H1 (cell line): ENCODE measurements around the gene THRB. TPM values are rescaled to one million over a fixed set of nuclear protein-coding genes. Genes with fewer than 3 reads are reported as not detected.
A peak's percentile ranks its signal among the peaks of the same experiment; 100 is the strongest.

ENCODE experiments used
- BRCA1 ChIP-seq: IDR thresholded peaks from 2 replicates; pipeline ENCODE4 v1.6.1; 2012; ENCODE audit warnings: low read depth, low read length, improper control_type of control experiment
- CHD7 ChIP-seq: fragments of 300-600 bp; sonication (generic); IDR thresholded peaks from 2 replicates; pipeline ENCODE4 v1.7.1; 2012; ENCODE audit warnings: low read length, moderate library complexity, mild to moderate bottlenecking, inconsistent platforms; ENCODE audit not compliant: insufficient replicate concordance
- CTCF ChIP-seq, 3 experiments: IDR thresholded peaks; 1 replicate in 2 of 3; 2 replicates in 1 of 3; pipeline versions ENCODE4 v1.5.1 to v1.6.1; 2011; ENCODE audit warnings: low read length in 3 of 3, mild to moderate bottlenecking in 3 of 3, inconsistent platforms in 2 of 3, low read depth in 1 of 3, moderate library complexity in 1 of 3; ENCODE audit not compliant: insufficient read depth in 1 of 3; ENCODE audit errors: control extremely low read depth in 1 of 3
- KDM1A ChIP-seq: fragments of 200-600, 300-600 bp; sonication (generic); IDR thresholded peaks from 2 replicates; pipeline ENCODE4 v1.7.1; 2016; ENCODE audit warnings: mild to moderate bottlenecking, low read length, borderline replicate concordance
- MAFK ChIP-seq: IDR thresholded peaks from 2 replicates; pipeline ENCODE4 v1.6.1; 2012; ENCODE audit warnings: low read depth, mild to moderate bottlenecking, improper control_type of control experiment, low read length
- NRF1 ChIP-seq: IDR thresholded peaks from 2 replicates; pipeline ENCODE4 v1.6.1; 2011; ENCODE audit warnings: mild to moderate bottlenecking, low read depth, low read length, improper control_type of control experiment
- PHF8 ChIP-seq: fragments of 200-600 bp; sonication (generic); conservative IDR thresholded peaks from 2 replicates; pipeline ENCODE4 v1.7.1; 2012; ENCODE audit warnings: low read depth, mild to moderate bottlenecking, inconsistent platforms, low read length, moderate library complexity
- TCF12 ChIP-seq: IDR thresholded peaks from 2 replicates; pipeline ENCODE4 v1.6.1; 2011; ENCODE audit warnings: low read depth, mild to moderate bottlenecking, low read length
- YY1 ChIP-seq: IDR thresholded peaks from 2 replicates; pipeline ENCODE4 v1.6.1; 2011; ENCODE audit warnings: low read depth, mild to moderate bottlenecking, low read length
- polyA plus RNA-seq, 7 experiments: library from polyadenylated mRNA; depleted of rRNA in 3 of 7; stranded (reverse) in 5 of 7; unstranded in 2 of 7; fragments of >200 nt in 5 of 7; fragments of 200-250 nt in 2 of 7; gene quantifications; 1 replicate in 5 of 7; 2 replicates in 1 of 7; 4 replicates in 1 of 7; pipeline versions ENCODE4 v1.2.1 to v1.2.3, GENCODE V29; 2011 to 2013; ENCODE audit warnings: missing spikeins in 2 of 7, mixed read lengths in 2 of 7
- total RNA-seq: library from RNA; stranded (reverse); fragmentation: NEBNext Ultra II Directional; extraction: Animal tissue kit (Norgen Biotek cat#: 25700); gene quantifications from 2 replicates; pipeline ENCODE4 v1.2.1, GENCODE V29; 2021

THRB gene
- total and polyA plus RNA-seq, 2 of the 8 experiments (the other 6 are each of a cell fraction or from before 2014, with no cell fraction given): 0.98 to 3.9 TPM

- TF ChIP-seq CHD7 (peak; percentile 72), NRF1 (no peak), YY1 (no peak), TCF12 (0 out of 2 replicates have a peak, but pooled peaks have one; percentile 33), MAFK (no peak), CTCF (IDR thresholded peaks at IDR 0.05; ENCODE audit: control extremely low read depth in 1 of 3, insufficient read depth in 1 of 3, low read depth in 1 of 3, low read length in 3 of 3) (peak in 1 of 3 experiments; percentile 7; a peak in 1 of 4 replicates), KDM1A (no peak), BRCA1 (no peak), PHF8 (no peak)
These were observed 98.3 kb downstream of the THRB start (continued) for GRCh38 chr3:24396338-24396737.
